ENCODE results near the gene CACNA2D4.

- TF ChIP-seq CTCF (conservative IDR thresholded peaks at IDR 0.05) = no peak
- no peak for TF ChIP-seq ZFX (IDR thresholded peaks at IDR 0.05)
These were observed 74.2 kb downstream of the CACNA2D4 start for GRCh38 chr12:1844223-1844622.
